ENCODE measurements around the gene CXorf58.
"Not testable (repeated sequence)": the region's sequence is repeated elsewhere in the genome, so short reads cannot be mapped to it uniquely, and the experiment has no call there.

Gene CXorf58

GRCh38 chrX:23907498-23908218 lies at the start of gene CXorf58, which contains the start of gene APOO:
Gene CXorf58 (plus strand): TSS chrX:23908006. CDS start chrX:23910303, 2,297 bp downstream.
Gene APOO (minus strand): TSS chrX:23907938. CDS start chrX:23907702, 236 bp downstream.
- peak; percentile 85 for DNase-seq (ENCODE audit: low read depth)

GRCh38 chrX:23859238-23859637 lies 48.6 kb upstream of the CXorf58 start:
- DNase-seq (ENCODE audit: low read depth) = not testable (repeated sequence)

GRCh38 chrX:23861215-23861896 lies 46.5 kb upstream of the CXorf58 start:
- no peak for DNase-seq (ENCODE audit: low read depth)

- DNase-seq (ENCODE audit: low read depth) = not testable (repeated sequence)
Observed at GRCh38 chrX:23861952-23862351, 45.9 kb upstream of the CXorf58 start.

GRCh38 chrX:23864742-23865326 lies 43.0 kb upstream of the CXorf58 start:
- DNase-seq (ENCODE audit: low read depth) = no peak

- no peak for DNase-seq (ENCODE audit: low read depth)
Observed at GRCh38 chrX:23870041-23870440, 37.8 kb upstream of the CXorf58 start.

GRCh38 chrX:23871905-23872546 lies 35.8 kb upstream of the CXorf58 start:
- no peak for DNase-seq (ENCODE audit: low read depth)

- DNase-seq (ENCODE audit: low read depth) = no peak
Observed at GRCh38 chrX:23879380-23880090, 28.3 kb upstream of the CXorf58 start.

GRCh38 chrX:23883737-23884354 lies 24.0 kb upstream of the CXorf58 start:
- no peak for DNase-seq (ENCODE audit: low read depth)

- DNase-seq (ENCODE audit: low read depth) = no peak
Observed at GRCh38 chrX:23884427-23885024, 23.3 kb upstream of the CXorf58 start.

- DNase-seq (ENCODE audit: low read depth) = no peak
Observed at GRCh38 chrX:23885803-23886202, 22.0 kb upstream of the CXorf58 start.

- no peak for DNase-seq (ENCODE audit: low read depth)
Observed at GRCh38 chrX:23887451-23887850, 20.4 kb upstream of the CXorf58 start.

- no peak for DNase-seq (ENCODE audit: low read depth)
Observed at GRCh38 chrX:23887918-23888317, 19.9 kb upstream of the CXorf58 start.

- DNase-seq (ENCODE audit: low read depth) = no peak
Observed at GRCh38 chrX:23888887-23889501, 18.8 kb upstream of the CXorf58 start.

GRCh38 chrX:23890933-23891332 lies 16.9 kb upstream of the CXorf58 start:
- DNase-seq (ENCODE audit: low read depth) = no peak

- DNase-seq (ENCODE audit: low read depth) = not testable (repeated sequence)
Observed at GRCh38 chrX:23894993-23895392, 12.8 kb upstream of the CXorf58 start.

GRCh38 chrX:23896539-23896938 lies 11.3 kb upstream of the CXorf58 start:
- not testable (repeated sequence) for DNase-seq (ENCODE audit: low read depth)

- no peak for DNase-seq (ENCODE audit: low read depth)
Observed at GRCh38 chrX:23896981-23897380, 10.8 kb upstream of the CXorf58 start.

- no peak for DNase-seq (ENCODE audit: low read depth)
Observed at GRCh38 chrX:23898412-23898959, 9.3 kb upstream of the CXorf58 start.

GRCh38 chrX:23900220-23900797 lies 7.5 kb upstream of the CXorf58 start:
- DNase-seq (ENCODE audit: low read depth) = no peak
